ENCODE measurements around the gene ATP11B.

ATP11B gene

GRCh38 chr3:182812123-182812522, 18.8 kb downstream of the ATP11B start:
- TF ChIP-seq TCF12 (IDR thresholded peaks at IDR 0.05; ENCODE audit: low read depth) (no peak), USF1 (IDR thresholded peaks at IDR 0.05) (no peak), FOXM1 (IDR thresholded peaks at IDR 0.05; ENCODE audit: borderline replicate concordance, low read depth) (no peak), MAX (IDR thresholded peaks at IDR 0.05) (no peak), RAD21 (IDR thresholded peaks at IDR 0.05; ENCODE audit: low read depth) (no peak), REST (IDR thresholded peaks at IDR 0.05; ENCODE audit: low read depth) (no peak), EGR1 (IDR thresholded peaks at IDR 0.05) (no peak), CEBPB (IDR thresholded peaks at IDR 0.05) (no peak), CREB1 (IDR thresholded peaks at IDR 0.05; ENCODE audit: low read depth) (no peak), YY1 (IDR thresholded peaks at IDR 0.05; ENCODE audit: low read depth) (no peak), TEAD4 (IDR thresholded peaks at IDR 0.05) (no peak), TAF1 (IDR thresholded peaks at IDR 0.05; ENCODE audit: low read depth) (no peak), EP300 (IDR thresholded peaks at IDR 0.05; ENCODE audit: borderline replicate concordance) (no peak), ZBTB7A (IDR thresholded peaks at IDR 0.05; ENCODE audit: low read depth) (no peak), NFIC (IDR thresholded peaks at IDR 0.05) (no peak)

- TF ChIP-seq MAX (IDR thresholded peaks at IDR 0.05) (no peak), NFIC (IDR thresholded peaks at IDR 0.05) (no peak)
Observed at GRCh38 chr3:182814419-182815062, 21.2 kb downstream of the ATP11B start.

- no peak for TF ChIP-seq FOXM1 (IDR thresholded peaks at IDR 0.05; ENCODE audit: borderline replicate concordance, low read depth)
- no peak for TF ChIP-seq ZBTB7A (IDR thresholded peaks at IDR 0.05; ENCODE audit: low read depth)
- TF ChIP-seq MAX (IDR thresholded peaks at IDR 0.05) = no peak
- no peak for TF ChIP-seq TCF12 (IDR thresholded peaks at IDR 0.05; ENCODE audit: low read depth)
- TF ChIP-seq RAD21 (IDR thresholded peaks at IDR 0.05; ENCODE audit: low read depth) = no peak
- TF ChIP-seq YY1 (IDR thresholded peaks at IDR 0.05; ENCODE audit: low read depth) = no peak
- TF ChIP-seq REST (IDR thresholded peaks at IDR 0.05; ENCODE audit: low read depth) = no peak
- no peak for TF ChIP-seq NFIC (IDR thresholded peaks at IDR 0.05)
- no peak for TF ChIP-seq CREB1 (IDR thresholded peaks at IDR 0.05; ENCODE audit: low read depth)
- no peak for TF ChIP-seq CEBPB (IDR thresholded peaks at IDR 0.05)
Observed at GRCh38 chr3:182816181-182816580, 22.9 kb downstream of the ATP11B start.

GRCh38 chr3:182818296-182818978, 25.1 kb downstream of the ATP11B start:
- TF ChIP-seq FOXM1 (IDR thresholded peaks at IDR 0.05; ENCODE audit: borderline replicate concordance, low read depth) = no peak
- no peak for TF ChIP-seq YY1 (IDR thresholded peaks at IDR 0.05; ENCODE audit: low read depth)
- TF ChIP-seq CREB1 (IDR thresholded peaks at IDR 0.05; ENCODE audit: low read depth) = no peak
- TF ChIP-seq USF1 (IDR thresholded peaks at IDR 0.05) = no peak
- no peak for TF ChIP-seq EP300 (IDR thresholded peaks at IDR 0.05; ENCODE audit: borderline replicate concordance)
- no peak for TF ChIP-seq EGR1 (IDR thresholded peaks at IDR 0.05)
- no peak for TF ChIP-seq ZBTB7A (IDR thresholded peaks at IDR 0.05; ENCODE audit: low read depth)
- TF ChIP-seq TAF1 (IDR thresholded peaks at IDR 0.05; ENCODE audit: low read depth) = no peak
- TF ChIP-seq REST (IDR thresholded peaks at IDR 0.05; ENCODE audit: low read depth) = no peak
- no peak for TF ChIP-seq TCF12 (IDR thresholded peaks at IDR 0.05; ENCODE audit: low read depth)
- no peak for TF ChIP-seq RAD21 (IDR thresholded peaks at IDR 0.05; ENCODE audit: low read depth)
- TF ChIP-seq NFIC (IDR thresholded peaks at IDR 0.05) = no peak
- no peak for TF ChIP-seq TEAD4 (IDR thresholded peaks at IDR 0.05)
- no peak for TF ChIP-seq CEBPB (IDR thresholded peaks at IDR 0.05)
- no peak for TF ChIP-seq MAX (IDR thresholded peaks at IDR 0.05)
